Aorta (tissue), 5 donors: ENCODE measurements around the gene AMPH. TPM values are rescaled to one million over a fixed set of nuclear protein-coding genes. Genes with fewer than 3 reads are reported as not detected.
"Not testable (repeated sequence)": the region's sequence is repeated elsewhere in the genome, so short reads cannot be mapped to it uniquely, and the experiment has no call there.

Experiments
- ATAC-seq: fragments of 200-7000 bp; cut with Tn5 transposase; one replicate; pipeline ENCODE4 v1.9.1; 2022; ENCODE audit warnings: moderate library complexity; ENCODE audit not compliant: low FRiP score
- DNase-seq, 2 donors: peaks; one replicate each; pipeline ENCODE4 v3.0.0-alpha.2; 2020
- H3K27ac ChIP-seq, 2 donors: one replicate each; pipeline ENCODE4 v1.5.1; 2013; ENCODE audit warnings: low read length in 2 of 2, mild to moderate bottlenecking in 2 of 2, moderate library complexity in 2 of 2, control low read depth in 1 of 2, inconsistent platforms in 1 of 2, low read depth in 1 of 2
- H3K27me3 ChIP-seq, 2 donors: one replicate each; pipeline ENCODE4 v1.6.1; 2013; ENCODE audit warnings: control low read depth in 1 of 2, low read length in 1 of 2, mild to moderate bottlenecking in 1 of 2, moderate library complexity in 1 of 2; ENCODE audit not compliant: insufficient read depth in 2 of 2, control insufficient read depth in 1 of 2
- H3K36me3 ChIP-seq, 2 donors: one replicate each; pipeline ENCODE4 v1.6.1; 2013; ENCODE audit warnings: control low read depth in 1 of 2, low read length in 1 of 2, mild to moderate bottlenecking in 1 of 2; ENCODE audit not compliant: insufficient read depth in 2 of 2, control insufficient read depth in 1 of 2
- H3K4me1 ChIP-seq, 2 donors: one replicate each; pipeline ENCODE4 v1.6.1; 2013; ENCODE audit warnings: low read length in 2 of 2, control low read depth in 1 of 2, mild to moderate bottlenecking in 1 of 2, moderate library complexity in 1 of 2; ENCODE audit not compliant: insufficient read depth in 2 of 2, control insufficient read depth in 1 of 2
- H3K4me3 ChIP-seq, 2 donors: one replicate each; pipeline ENCODE4 v1.5.1; 2013; ENCODE audit warnings: low read length in 2 of 2, control low read depth in 1 of 2, mild to moderate bottlenecking in 1 of 2
- H3K9me3 ChIP-seq: one replicate; pipeline ENCODE4 v1.6.1; 2013; ENCODE audit warnings: mild to moderate bottlenecking, low read length; ENCODE audit not compliant: control insufficient read depth
- WGBS, 2 donors: extraction: QIAGEN DNeasy Blood & Tissue Kit; methylation state at CpG; one replicate each; pipeline ENCODE4 v1.1.7; 2013; 5-methylcytosine and 5-hydroxymethylcytosine counted together
- intact Hi-C, 2 donors: fragments of 100-400 bp; cut with DNase I; formaldehyde crosslinking; loops; one replicate each; pipeline versions ENCODE4 v1.14.2 to v1.15.0; 2022
- polyA plus RNA-seq, 2 donors: library from polyadenylated mRNA; stranded (reverse); fragments of 200-250 nt; gene quantifications; one replicate each; pipeline ENCODE4 v1.2.3, GENCODE V29; 2013
- total RNA-seq, 2 donors: library from RNA; stranded (reverse); fragmentation: NEBNext Ultra II Directional; extraction: Animal tissue kit (Norgen Biotek cat#: 25700); gene quantifications; one replicate each; pipeline ENCODE4 v1.2.1, GENCODE V29; 2021
- donor health status: healthy with polysubstance abuse.
- donor health status: Bipolar disorder and iron deficiency.
- donor health status: DM: no; HTN: no; CAD: no.
- donor health status: DM: no; HTN: no; CAD: no.
- donor health status: DM: yes; HTN: yes; CAD: no.

AMPH gene
- total and polyA plus RNA-seq, 4 donors: 1.3 to 8.8 (median 4.4) TPM

DNA sequence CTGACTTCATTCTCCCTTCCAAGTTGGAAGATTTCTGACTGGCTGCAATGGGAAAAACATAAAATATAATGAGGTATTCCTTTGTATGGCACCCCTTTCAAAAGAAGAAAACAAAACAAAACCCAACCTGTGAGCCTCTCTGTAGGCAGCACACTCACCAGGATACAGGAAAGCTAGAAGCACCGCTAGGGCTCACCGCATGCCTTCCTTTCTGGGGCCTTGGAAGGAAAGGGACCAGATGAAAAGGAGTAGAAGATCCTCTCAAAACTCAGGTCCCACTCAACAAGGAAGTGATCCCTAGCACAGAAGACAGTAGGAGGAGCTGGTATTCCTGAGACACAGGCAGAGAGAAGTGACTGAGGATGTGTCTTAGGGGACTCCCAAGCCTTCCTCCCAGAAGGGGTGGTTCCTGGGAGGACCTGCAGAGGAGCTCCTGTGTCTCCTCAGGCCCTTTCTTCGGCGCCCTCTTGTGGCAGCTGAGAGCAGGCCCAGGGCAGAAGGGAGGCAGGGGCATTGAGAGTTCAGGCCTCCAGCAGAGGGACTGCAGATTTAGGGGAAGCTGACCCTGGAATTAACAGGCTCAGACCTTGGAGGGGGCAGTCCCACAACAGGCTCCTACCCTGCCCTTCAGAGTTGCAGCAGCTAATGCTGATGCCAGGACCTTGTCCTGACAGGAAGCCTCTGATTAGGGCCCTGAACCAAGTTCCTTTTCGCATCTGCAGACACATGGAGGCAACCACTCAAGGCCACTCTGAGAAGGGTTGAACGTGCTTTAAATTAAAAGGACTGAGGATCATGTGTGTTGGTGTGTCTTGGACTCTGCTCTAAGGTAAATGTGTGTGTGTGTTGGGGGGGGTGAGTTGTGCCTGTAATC, 285.6 kb downstream of the AMPH start:
- 60 to 82% methylated on average over 4 to 6 of the region's 6 CpGs for WGBS, 2 donors
- intact Hi-C loops, H3K4me3 ChIP-seq, H3K9me3 ChIP-seq, H3K27me3 ChIP-seq, H3K27ac ChIP-seq, H3K36me3 ChIP-seq, H3K4me1 ChIP-seq: not testable (repeated sequence)
- DNase-seq: peak in 1 of 2 donors; percentile 75
- ATAC-seq: peak; percentile 74

DNA sequence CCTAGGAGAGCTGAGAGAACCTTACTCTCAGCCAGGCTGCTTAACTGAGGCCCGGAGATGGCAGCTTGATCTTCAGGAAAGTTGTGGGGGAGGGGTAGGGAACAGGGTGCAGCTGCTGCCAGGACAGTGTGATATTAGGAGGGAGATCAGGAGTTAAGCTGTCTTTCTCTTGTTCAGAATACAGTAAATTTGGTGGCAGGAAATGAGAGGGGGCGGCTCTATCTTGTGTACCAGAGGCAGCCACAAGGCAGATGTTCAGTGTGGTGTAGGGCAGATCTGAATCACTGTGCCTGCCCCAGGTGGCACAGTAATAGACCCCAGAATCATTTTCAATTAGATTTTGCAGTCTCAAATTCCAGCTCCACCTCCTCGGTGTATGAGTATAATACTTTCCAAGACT, 286.4 kb downstream of the AMPH start:
- H3K4me1 ChIP-seq, H3K9me3 ChIP-seq, H3K36me3 ChIP-seq, DNase-seq, H3K27ac ChIP-seq, H3K27me3 ChIP-seq, H3K4me3 ChIP-seq, intact Hi-C loops, ATAC-seq: not testable (repeated sequence)
- 80 to 84% methylated on average over 3 of the region's 3 CpGs for WGBS, 2 donors

DNA sequence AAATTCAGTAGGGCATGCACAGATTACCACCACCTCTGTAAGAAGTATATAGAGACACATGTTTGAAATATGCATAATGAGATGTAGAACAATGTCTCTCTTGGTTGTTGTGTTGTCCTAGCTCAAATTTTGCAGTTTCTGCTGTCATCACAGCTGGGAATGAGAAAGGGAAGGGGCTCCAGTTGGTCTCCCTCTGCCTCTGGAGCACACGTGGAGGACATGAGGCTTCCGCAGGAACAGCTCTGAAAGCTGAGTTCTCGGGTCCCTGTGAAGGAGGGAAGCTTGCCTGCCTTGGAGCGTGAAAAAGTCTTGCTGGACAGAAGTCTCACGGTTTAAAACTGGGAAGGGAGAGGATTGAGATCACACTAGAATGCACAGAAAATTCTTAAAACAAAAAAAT, 289.0 kb downstream of the AMPH start:
- WGBS, 2 donors: 64 to 77% methylated on average over 5 of the region's 5 CpGs

DNA sequence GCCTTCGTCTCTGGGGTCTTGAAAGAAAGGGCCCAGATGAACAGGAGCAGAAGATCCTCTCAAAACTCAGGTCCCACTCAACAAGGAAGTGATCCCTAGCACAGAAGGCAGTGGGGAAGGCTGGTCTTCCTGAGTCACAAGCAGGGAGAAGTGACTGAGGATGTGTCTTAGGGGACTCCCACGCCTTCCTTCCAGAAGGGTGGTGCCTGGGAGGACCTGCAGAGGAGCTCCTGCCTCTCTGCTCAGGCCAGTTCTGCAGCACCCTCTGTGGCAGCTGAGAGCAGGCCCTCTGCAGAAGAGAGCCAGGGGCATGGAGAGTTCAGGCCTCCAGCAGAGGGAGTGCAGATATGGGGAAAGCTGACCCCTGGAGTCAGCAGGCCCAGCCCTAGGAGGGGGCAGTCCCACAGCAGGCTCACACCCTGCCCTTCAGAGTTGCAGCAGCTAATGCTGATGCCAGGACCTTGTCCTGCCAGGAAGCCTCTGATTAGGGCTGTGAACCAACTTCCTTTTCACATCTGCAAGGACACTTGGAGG, 289.9 kb downstream of the AMPH start:
- 84 to 85% methylated on average over 2 of the region's 2 CpGs for WGBS, 2 donors
- DNase-seq: peak in 1 of 2 donors; percentile 63
- H3K27ac ChIP-seq, ATAC-seq, H3K9me3 ChIP-seq, H3K36me3 ChIP-seq, H3K4me3 ChIP-seq, H3K27me3 ChIP-seq, H3K4me1 ChIP-seq, intact Hi-C loops: not testable (repeated sequence)

More for the DNA sequence above, 289.0 kb downstream of the AMPH start:
- ATAC-seq, H3K4me3 ChIP-seq, H3K27me3 ChIP-seq, DNase-seq, intact Hi-C loops, H3K27ac ChIP-seq, H3K9me3 ChIP-seq, H3K36me3 ChIP-seq, H3K4me1 ChIP-seq: not testable (repeated sequence)

DNA sequence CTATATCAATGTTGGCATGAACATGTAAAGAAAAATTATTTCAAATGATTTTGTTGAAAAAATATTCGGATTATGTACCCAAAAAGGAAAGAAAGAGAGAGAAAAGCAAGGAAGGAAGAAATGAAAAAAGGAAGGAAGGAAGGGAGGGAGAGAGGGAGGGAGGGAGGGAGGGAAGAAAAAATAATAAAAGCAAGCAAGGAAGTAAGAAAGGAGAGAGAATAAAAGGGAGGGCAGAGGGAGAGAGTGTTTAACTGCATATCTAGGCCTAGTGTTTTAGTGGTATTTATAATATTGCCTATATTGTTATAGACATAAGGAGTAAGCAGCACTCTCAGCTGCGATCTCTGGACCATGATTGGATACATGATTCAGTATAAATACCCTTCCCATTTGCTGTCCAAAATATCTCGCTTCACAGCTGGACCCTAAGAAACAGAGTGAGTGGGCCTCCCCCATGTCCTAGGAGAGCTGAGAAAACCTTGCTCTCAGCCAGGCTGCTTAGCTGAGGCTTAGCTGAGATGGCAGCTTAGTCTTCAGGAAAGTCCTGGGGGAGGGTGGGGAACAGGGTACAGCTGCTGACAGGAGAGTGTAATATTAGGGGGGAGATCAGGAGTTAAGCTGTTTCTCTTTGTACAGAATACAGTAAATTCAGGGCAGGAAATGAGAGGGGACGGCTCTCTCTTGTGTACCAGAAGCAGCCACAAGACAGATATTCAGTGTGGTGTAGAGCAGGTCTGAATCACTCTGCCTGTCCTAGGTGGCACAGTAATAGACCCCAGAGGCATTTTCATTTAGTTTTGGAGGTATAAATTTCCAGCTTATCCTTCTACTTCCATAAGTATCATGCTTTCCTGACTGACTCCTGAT, 291.0 kb downstream of the AMPH start:
- ATAC-seq (no peak), DNase-seq (no peak)
- no peaks in the 10 kb centered on the region for H3K4me1 ChIP-seq
- H3K36me3 ChIP-seq: no peaks in the 10 kb centered on the region
- no peak overlapping the region for H3K4me3 ChIP-seq
- intact Hi-C loops: no loop called here
- no peak overlapping the region for H3K27ac ChIP-seq
- H3K27me3 ChIP-seq: no peaks in the 10 kb centered on the region
- WGBS, 2 donors: 90 to 92% methylated on average over 4 of the region's 4 CpGs
- H3K9me3 ChIP-seq: no peaks in the 10 kb centered on the region

DNA sequence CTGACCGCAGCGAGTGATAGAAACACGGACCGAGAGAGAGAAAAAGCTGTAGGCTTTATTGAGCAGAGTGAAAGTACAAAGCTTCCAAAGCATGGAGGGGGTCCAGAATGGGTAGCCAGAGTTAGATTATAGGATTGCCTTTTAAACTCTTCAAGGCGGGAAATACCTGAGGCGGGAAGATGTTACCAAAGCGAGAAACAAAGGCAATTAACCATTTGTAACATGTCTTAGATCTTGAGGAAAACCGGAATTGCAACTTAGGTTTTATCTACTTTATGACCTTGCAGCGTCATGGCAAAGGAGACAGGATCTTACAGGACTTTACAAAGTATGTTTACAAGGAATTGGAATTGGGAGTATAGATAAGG, 295.0 kb downstream of the AMPH start:
- H3K4me1 ChIP-seq, ATAC-seq, H3K27ac ChIP-seq, H3K36me3 ChIP-seq, intact Hi-C loops, DNase-seq, H3K27me3 ChIP-seq, H3K4me3 ChIP-seq, H3K9me3 ChIP-seq: not testable (repeated sequence)
- 86 to 89% methylated on average over 9 of the region's 9 CpGs for WGBS, 2 donors

DNA sequence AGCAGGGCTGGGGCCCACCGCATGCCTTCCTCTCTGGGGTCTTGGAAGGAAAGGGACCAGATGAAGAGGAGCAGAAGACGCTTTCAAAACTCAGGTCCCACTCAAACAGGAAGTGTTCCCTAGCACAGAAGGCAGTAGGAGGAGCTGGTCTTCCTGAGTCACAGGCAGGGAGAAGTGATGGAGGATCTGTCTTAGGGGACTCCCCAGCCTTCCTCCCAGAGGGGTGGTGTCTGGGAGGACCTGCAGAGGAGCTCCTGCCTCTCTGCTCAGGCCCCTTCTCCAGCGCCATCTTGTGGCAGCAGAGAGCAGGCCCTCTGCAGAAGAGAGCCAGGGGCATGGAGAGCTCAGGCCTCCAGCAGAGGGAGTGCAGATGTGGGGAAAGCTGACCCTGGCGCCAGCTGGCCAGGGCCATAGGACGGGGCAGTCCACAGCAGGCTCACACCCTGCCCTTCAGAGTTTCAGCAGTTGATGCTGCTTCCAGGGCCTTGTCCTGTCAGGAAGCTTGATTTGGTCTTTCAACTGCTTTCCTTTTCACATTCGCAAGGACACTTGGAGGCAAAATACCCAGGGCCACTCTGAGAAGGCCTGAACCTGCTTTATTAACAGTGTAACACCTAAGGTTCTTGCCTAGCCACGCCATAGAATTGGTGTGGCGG, 295.6 kb downstream of the AMPH start:
- no peaks in the 10 kb centered on the region for H3K36me3 ChIP-seq
- peak; percentile 84 for ATAC-seq
- intact Hi-C loops: no loop called here
- no peaks in the 10 kb centered on the region for H3K4me1 ChIP-seq
- H3K27ac ChIP-seq: no peak overlapping the region
- no peaks in the 10 kb centered on the region for H3K27me3 ChIP-seq
- DNase-seq: peak; percentile 89 to 93
- 68 to 71% methylated on average over 8 of the region's 8 CpGs for WGBS, 2 donors
- H3K4me3 ChIP-seq: no peak overlapping the region
- no peaks in the 10 kb centered on the region for H3K9me3 ChIP-seq

DNA sequence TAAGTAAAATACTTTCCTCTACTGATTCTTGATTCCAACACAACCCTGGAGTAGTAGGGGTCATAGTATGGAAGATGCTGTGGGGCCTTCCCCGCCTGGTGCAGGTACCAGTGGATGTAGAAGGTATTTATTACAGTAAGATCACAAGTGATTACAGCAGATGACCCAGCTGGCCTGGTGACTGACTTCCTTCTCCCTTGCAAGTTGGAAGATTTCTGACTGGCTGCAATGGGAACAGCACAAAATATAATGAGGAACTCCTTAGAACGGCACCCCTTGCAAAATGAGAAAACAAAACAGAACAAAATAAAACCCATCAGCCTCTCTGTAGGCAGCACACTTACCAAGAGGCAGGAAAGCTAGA, 296.1 kb downstream of the AMPH start:
- Histone ChIP-seq H3K4me3 (no peak overlapping the region), H3K36me3 (no peaks in the 10 kb centered on the region), H3K4me1 (no peaks in the 10 kb centered on the region), H3K27ac (no peak overlapping the region), H3K9me3 (no peaks in the 10 kb centered on the region), H3K27me3 (no peaks in the 10 kb centered on the region)
- ATAC-seq (peak; percentile 15), DNase-seq (no peak)
- 70 to 83% methylated on average over 2 of the region's 2 CpGs for WGBS, 2 donors
- intact Hi-C loops: no loop called here
